K562 (cell line): ENCODE results near the gene MCRS1. TPM values are rescaled to one million over a fixed set of nuclear protein-coding genes. Genes with fewer than 3 reads are reported as not detected.

Experiments
- CHD1 ChIP-seq: fragments of 200-600 bp; sonication (generic); IDR thresholded peaks from one replicate; pipeline ENCODE4 v1.6.1; 2012; ENCODE audit warnings: mild to moderate bottlenecking, moderate library complexity, low read length, inconsistent platforms
- ESRRA ChIP-seq: fragments of 450-650 bp; IDR thresholded peaks from 2 replicates; pipeline ENCODE4 v1.6.1; 2014; ENCODE audit warnings: low read depth, mild to moderate bottlenecking, moderate library complexity, borderline replicate concordance
- HEY1 ChIP-seq: fragments of 250-450 bp; sonication (Bioruptor Pico); IDR thresholded peaks from 2 replicates; pipeline ENCODE4 v1.5.0; 2020; ENCODE audit warnings: mild to moderate bottlenecking, moderate library complexity, borderline replicate concordance
- KAT2B ChIP-seq: IDR thresholded peaks from one replicate; pipeline ENCODE4 v1.6.1; 2012; ENCODE audit warnings: low read depth, mild to moderate bottlenecking, control low read depth, inconsistent platforms, low read length, moderate library complexity
- MCM7 ChIP-seq, 2 experiments: fragments of 450-650 bp; IDR thresholded peaks; 2 replicates each; pipeline ENCODE4 v1.6.1; 2016 to 2018
- ZEB2 ChIP-seq: fragments of 450-650 bp; IDR thresholded peaks from 2 replicates; pipeline ENCODE4 v1.6.1; 2016
- ZNF282 ChIP-seq: sonication (generic); formaldehyde crosslinking; IDR thresholded peaks from 2 replicates; pipeline ENCODE4 v1.8.1; 2023; ENCODE audit warnings: missing genetic modification reagents
- ZNF583 ChIP-seq: fragments of 250-450 bp; sonication (Bioruptor Pico); IDR thresholded peaks from 2 replicates; pipeline ENCODE4 v1.4.0; 2020
- polyA plus RNA-seq, 8 experiments: library from polyadenylated mRNA; depleted of rRNA in 4 of 8; stranded (reverse) in 5 of 8; unstranded in 3 of 8; fragments of >200 nt; fragmentation: Nextera tagmentation in 2 of 8; fragmentation: Illumina TruSeq in 1 of 8; extraction: Ambion mirVana in 2 of 8; extraction: Trizol in 1 of 8; gene quantifications; 2 replicates each; pipeline versions ENCODE4 v1.2.1 to v1.2.3, GENCODE V29; 2011 to 2014; ENCODE audit warnings: inconsistent platforms in 1 of 8, missing spikeins in 1 of 8
- total RNA-seq, 7 experiments: library from RNA; depleted of rRNA in 6 of 7; stranded (reverse); fragments of >200 nt in 6 of 7; fragmentation: Illumina TruSeq in 2 of 7; extraction: Trizol in 2 of 7; gene quantifications; 2 replicates each; pipeline versions ENCODE4 v1.2.1 to v1.2.3, GENCODE V29; 2011 to 2021; ENCODE audit warnings: low replicate concordance in 1 of 7
- TF ChIP-seq, protein P1 (sequence below): sonication (generic); IDR thresholded peaks from 2 replicates; pipeline ENCODE4 v1.6.1; 2016
- TF ChIP-seq, protein P2 (sequence below): fragments of 250-450 bp; sonication (Bioruptor Pico); IDR thresholded peaks from 2 replicates; pipeline ENCODE4 v1.4.0; 2020; ENCODE audit warnings: mild to moderate bottlenecking, moderate library complexity
- TF ChIP-seq, protein P3 (sequence below): sonication (generic); formaldehyde crosslinking; IDR thresholded peaks from 2 replicates; pipeline ENCODE4 v1.8.0; 2022; ENCODE audit warnings: missing genetic modification reagents, mild to moderate bottlenecking, moderate library complexity, borderline replicate concordance
- TF ChIP-seq, protein P4 (sequence below): fragments of 250-450 bp; sonication (Bioruptor Pico); IDR thresholded peaks from 2 replicates; pipeline ENCODE4 v1.5.0; 2021
- TF ChIP-seq, protein P5 (sequence below): fragments of 250-450 bp; sonication (Bioruptor Pico); IDR thresholded peaks from 2 replicates; pipeline ENCODE4 v1.9.0; 2021; ENCODE audit warnings: mild to moderate bottlenecking, inconsistent platforms

MCRS1 gene
- total and polyA plus RNA-seq, 9 of the 15 experiments (the other 6 are each of a cell fraction or from before 2014, with no cell fraction given) = 50.0 to 100 (median 73.2) TPM

DNA sequence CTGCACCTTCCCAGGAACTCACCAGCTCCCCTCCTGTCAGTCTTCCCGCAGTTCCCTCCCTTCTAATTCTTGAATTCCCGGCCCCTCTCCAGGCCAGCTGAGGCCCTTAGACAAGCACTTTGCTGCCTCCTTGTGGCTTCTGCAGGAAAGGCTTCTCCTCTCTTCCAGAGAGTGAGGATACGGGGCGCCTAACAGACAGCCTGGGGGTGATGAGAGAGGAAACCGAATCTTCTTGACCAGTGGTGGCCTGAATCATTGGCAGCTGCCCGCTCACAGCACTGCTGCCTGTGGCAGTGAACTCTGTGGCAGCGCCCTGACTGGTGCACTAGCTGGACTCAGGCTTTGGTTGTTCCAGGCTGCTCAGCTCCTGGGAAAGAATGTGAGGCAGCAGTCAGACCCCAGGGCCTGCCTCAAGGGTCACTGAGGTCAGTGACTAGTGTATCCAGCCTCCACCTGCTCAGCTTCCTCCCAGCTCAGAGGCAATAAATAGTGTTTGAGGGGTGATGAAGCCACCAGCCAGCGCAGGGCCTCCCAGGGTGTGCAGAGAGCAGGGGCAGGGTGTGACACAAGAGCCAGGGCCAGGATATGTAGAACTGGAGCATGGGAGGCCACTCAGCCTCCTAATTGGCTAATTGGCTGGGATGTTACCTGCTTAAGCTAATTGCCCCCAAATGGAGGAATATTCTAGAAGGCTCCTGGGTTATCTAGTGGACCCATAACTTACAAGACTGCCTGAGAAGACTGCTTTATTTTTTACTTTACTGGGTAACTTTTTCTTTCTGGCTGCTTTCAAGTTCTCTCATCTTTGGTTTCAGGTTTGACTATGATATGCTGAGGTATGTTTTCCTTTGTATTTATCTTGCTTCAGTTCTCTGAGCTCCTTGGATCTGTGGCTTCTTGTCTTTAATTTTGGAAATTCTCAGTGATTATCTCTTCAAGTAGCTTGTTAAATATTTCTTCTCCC is 12.9 kb upstream of the MCRS1 start (continued):
- TF ChIP-seq, protein P1, sequence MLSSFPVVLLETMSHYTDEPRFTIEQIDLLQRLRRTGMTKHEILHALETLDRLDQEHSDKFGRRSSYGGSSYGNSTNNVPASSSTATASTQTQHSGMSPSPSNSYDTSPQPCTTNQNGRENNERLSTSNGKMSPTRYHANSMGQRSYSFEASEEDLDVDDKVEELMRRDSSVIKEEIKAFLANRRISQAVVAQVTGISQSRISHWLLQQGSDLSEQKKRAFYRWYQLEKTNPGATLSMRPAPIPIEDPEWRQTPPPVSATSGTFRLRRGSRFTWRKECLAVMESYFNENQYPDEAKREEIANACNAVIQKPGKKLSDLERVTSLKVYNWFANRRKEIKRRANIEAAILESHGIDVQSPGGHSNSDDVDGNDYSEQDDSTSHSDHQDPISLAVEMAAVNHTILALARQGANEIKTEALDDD = no peak
- no peak for TF ChIP-seq ZNF282 (CRISPR knock-in tag)
- no peak for TF ChIP-seq KAT2B
- TF ChIP-seq ESRRA = no peak
- TF ChIP-seq HEY1 = no peak
- TF ChIP-seq, protein P2, sequence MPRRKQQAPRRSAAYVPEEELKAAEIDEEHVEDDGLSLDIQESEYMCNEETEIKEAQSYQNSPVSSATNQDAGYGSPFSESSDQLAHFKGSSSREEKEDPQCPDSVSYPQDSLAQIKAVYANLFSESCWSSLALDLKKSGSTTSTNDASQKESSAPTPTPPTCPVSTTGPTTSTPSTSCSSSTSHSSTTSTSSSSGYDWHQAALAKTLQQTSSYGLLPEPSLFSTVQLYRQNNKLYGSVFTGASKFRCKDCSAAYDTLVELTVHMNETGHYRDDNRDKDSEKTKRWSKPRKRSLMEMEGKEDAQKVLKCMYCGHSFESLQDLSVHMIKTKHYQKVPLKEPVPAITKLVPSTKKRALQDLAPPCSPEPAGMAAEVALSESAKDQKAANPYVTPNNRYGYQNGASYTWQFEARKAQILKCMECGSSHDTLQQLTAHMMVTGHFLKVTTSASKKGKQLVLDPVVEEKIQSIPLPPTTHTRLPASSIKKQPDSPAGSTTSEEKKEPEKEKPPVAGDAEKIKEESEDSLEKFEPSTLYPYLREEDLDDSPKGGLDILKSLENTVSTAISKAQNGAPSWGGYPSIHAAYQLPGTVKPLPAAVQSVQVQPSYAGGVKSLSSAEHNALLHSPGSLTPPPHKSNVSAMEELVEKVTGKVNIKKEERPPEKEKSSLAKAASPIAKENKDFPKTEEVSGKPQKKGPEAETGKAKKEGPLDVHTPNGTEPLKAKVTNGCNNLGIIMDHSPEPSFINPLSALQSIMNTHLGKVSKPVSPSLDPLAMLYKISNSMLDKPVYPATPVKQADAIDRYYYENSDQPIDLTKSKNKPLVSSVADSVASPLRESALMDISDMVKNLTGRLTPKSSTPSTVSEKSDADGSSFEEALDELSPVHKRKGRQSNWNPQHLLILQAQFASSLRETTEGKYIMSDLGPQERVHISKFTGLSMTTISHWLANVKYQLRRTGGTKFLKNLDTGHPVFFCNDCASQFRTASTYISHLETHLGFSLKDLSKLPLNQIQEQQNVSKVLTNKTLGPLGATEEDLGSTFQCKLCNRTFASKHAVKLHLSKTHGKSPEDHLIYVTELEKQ (CRISPR knock-in tag) = no peak
- TF ChIP-seq, protein P3, sequence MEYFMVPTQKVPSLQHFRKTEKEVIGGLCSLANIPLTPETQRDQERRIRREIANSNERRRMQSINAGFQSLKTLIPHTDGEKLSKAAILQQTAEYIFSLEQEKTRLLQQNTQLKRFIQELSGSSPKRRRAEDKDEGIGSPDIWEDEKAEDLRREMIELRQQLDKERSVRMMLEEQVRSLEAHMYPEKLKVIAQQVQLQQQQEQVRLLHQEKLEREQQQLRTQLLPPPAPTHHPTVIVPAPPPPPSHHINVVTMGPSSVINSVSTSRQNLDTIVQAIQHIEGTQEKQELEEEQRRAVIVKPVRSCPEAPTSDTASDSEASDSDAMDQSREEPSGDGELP (CRISPR knock-in tag) = peak; percentile 91
- TF ChIP-seq ZEB2 = no peak
- no peak for TF ChIP-seq CHD1
- TF ChIP-seq, protein P4, sequence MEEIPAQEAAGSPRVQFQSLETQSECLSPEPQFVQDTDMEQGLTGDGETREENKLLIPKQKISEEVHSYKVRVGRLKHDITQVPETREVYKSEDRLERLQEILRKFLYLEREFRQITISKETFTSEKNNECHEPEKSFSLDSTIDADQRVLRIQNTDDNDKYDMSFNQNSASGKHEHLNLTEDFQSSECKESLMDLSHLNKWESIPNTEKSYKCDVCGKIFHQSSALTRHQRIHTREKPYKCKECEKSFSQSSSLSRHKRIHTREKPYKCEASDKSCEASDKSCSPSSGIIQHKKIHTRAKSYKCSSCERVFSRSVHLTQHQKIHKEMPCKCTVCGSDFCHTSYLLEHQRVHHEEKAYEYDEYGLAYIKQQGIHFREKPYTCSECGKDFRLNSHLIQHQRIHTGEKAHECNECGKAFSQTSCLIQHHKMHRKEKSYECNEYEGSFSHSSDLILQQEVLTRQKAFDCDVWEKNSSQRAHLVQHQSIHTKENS = no peak
- TF ChIP-seq ZNF583 (CRISPR knock-in tag) = no peak
- TF ChIP-seq MCM7 (IDR thresholded peaks at IDR 0.05) = no peak
- TF ChIP-seq, protein P5, sequence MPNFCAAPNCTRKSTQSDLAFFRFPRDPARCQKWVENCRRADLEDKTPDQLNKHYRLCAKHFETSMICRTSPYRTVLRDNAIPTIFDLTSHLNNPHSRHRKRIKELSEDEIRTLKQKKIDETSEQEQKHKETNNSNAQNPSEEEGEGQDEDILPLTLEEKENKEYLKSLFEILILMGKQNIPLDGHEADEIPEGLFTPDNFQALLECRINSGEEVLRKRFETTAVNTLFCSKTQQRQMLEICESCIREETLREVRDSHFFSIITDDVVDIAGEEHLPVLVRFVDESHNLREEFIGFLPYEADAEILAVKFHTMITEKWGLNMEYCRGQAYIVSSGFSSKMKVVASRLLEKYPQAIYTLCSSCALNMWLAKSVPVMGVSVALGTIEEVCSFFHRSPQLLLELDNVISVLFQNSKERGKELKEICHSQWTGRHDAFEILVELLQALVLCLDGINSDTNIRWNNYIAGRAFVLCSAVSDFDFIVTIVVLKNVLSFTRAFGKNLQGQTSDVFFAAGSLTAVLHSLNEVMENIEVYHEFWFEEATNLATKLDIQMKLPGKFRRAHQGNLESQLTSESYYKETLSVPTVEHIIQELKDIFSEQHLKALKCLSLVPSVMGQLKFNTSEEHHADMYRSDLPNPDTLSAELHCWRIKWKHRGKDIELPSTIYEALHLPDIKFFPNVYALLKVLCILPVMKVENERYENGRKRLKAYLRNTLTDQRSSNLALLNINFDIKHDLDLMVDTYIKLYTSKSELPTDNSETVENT (CRISPR knock-in tag) = no peak
